Tibial nerve (tissue), 4 donors: ENCODE results near the gene ASB1.

Experiments
- CTCF ChIP-seq, 5 experiments: fragments of 200-600 bp in 3 of 5; fragments of 450-650 bp in 2 of 5; sonication (generic) in 3 of 5; IDR thresholded peaks; one replicate each; pipeline ENCODE4 v1.5.1; 2016 to 2019; ENCODE audit warnings: antibody characterized with exemption in 5 of 5, mild to moderate bottlenecking in 3 of 5, moderate library complexity in 2 of 5
- EP300 ChIP-seq, 2 donors: sonication (generic); formaldehyde crosslinking; IDR thresholded peaks; one replicate each; pipeline ENCODE4 v1.6.1; 2017; ENCODE audit warnings: antibody characterized with exemption in 2 of 2, mild to moderate bottlenecking in 1 of 2
- POLR2A ChIP-seq, 2 donors: fragments of 450-650 bp; IDR thresholded peaks; one replicate each; pipeline ENCODE4 v1.6.1; 2017; ENCODE audit warnings: antibody characterized with exemption in 2 of 2, mild to moderate bottlenecking in 2 of 2, moderate library complexity in 2 of 2

DNA sequence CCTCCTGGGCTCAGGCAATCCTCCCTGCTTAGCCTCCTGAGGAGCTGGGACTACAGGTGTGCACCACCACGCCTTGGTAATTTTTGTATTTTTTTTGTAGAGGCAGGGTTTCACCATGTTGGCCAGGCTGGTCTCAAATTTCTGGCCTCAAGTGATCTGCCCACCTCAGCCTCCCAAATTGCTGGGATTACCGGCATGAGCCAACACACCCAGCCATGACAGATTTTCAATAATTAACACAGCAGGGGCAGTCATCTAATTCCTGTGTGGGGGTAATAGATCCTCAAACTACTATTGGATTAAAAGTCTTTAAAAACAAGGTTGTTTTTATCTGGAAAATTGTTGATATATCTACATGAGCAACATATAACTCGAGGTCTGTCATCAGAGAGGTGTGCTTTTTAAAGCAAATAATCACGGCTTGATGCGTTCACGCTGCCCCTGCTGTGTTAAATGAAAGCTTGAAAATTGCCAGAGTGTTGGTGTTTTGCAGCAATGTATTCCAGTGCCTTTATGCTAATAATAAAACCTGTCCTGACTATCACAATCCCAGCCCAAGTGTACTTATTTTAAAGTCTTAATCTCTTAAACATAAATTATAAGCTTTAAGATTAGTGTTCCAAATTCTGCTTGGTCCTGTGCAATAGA, 35.6 kb upstream of the ASB1 start:
- no peak for TF ChIP-seq CTCF (IDR thresholded peaks at IDR 0.05)
- TF ChIP-seq POLR2A (IDR thresholded peaks at IDR 0.05), result no peak
- TF ChIP-seq EP300 (IDR thresholded peaks at IDR 0.05), result no peak
